NCI-H1048 (cell line): ENCODE data around the gene CTNNA2.

ENCODE experiments used
- DNase-seq: peaks from one replicate; lab custom pipeline; 2025; lab: John Stamatoyannopoulos, UW

CTNNA2 gene

GRCh38 chr2:79713131-79713785 is 200.4 kb downstream of the CTNNA2 start:
- no peak for DNase-seq

GRCh38 chr2:79714283-79714682 is 201.4 kb downstream of the CTNNA2 start:
- no peak for DNase-seq

DNA sequence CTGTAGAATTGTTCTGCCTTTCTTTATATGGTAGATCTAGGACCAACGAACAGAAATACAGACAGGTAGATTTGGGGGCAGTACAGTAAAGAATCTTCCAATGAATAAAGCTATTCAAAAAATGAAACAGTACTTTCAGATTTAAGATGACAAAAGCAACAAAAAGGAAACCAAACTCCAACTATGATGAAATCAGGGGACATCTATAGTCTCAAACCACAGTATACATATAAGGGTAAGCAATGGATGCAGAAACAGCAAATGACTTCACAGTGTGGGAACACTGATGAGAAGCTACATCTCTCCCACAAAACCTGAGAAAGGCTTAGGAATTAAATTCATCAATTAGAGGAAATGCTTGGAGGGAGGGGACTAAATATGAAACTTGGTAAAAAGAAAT is 202.5 kb downstream of the CTNNA2 start:
- no peak for DNase-seq

GRCh38 chr2:79716266-79716665 is 203.4 kb downstream of the CTNNA2 start:
- no peak for DNase-seq

GRCh38 chr2:79717364-79718007 is 204.6 kb downstream of the CTNNA2 start:
- no peak for DNase-seq

- DNase-seq: no peak
Observed at GRCh38 chr2:79721061-79721460, 208.2 kb downstream of the CTNNA2 start.

DNA sequence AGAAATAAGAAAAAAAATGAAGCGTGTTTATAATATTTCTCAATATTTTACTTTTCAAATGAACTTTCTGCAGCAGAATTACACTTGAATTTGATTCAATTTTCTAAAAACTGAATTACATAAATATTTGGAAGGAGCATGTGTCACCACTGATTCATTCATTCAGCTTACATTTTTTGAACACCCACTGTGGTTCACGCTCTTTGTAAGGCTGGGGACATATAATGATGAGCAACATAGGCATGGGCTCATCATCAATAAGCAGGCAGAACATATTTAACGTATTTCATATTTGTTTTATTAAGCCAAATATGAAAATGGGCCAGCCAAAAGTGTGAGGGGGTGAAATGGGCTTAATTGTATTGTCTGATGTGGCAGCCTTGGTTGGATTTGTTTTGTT is 209.1 kb downstream of the CTNNA2 start:
- no peak for DNase-seq

GRCh38 chr2:79723830-79724229 is 211.0 kb downstream of the CTNNA2 start:
- no peak for DNase-seq

GRCh38 chr2:79729532-79729931 is 216.7 kb downstream of the CTNNA2 start:
- no peak for DNase-seq

DNA sequence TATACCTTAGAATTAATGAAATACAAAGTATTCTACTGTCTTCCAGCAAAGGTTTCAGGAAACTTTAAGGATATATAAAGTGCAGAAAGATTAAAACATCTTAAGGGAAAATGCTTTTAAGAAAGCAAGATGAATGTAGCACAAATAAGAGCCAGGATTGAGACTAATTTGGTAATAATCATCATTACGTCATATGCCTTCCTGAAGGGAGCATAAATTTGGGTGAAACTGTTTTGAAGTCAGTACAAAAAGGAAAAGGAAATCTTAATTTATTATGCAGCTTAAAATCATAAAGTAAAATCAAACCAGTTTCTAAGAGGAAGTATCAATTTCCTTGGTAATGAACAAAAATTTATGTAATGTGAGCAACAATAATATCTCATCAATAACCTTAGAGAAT is 221.7 kb downstream of the CTNNA2 start:
- DNase-seq: no peak

GRCh38 chr2:79740879-79741443 is 228.1 kb downstream of the CTNNA2 start:
- DNase-seq: no peak

DNA sequence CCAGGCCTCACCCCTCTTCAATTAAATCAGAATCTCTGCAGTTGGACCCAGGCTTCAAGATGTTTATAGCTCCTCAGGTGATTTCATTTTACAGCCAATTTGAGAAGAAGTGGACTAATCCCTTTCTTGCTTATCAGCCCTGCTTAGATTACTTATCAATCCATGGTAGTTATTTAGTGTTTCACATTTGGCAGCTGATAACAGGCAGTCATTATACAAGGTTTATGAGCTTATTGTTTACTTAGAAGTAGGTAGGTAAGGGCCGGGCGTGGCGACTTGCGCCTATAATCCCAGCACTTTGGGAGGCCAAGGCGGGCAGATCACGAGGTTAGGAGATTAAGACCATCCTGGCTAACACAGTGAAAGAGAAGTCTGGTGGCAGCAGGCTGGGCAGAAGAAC is 237.5 kb downstream of the CTNNA2 start:
- no peak for DNase-seq

GRCh38 chr2:79757526-79757925 is 244.7 kb downstream of the CTNNA2 start:
- no peak for DNase-seq

GRCh38 chr2:79758042-79758441 is 245.2 kb downstream of the CTNNA2 start:
- DNase-seq: no peak

GRCh38 chr2:79758749-79759282 is 246.0 kb downstream of the CTNNA2 start:
- no peak for DNase-seq

DNA sequence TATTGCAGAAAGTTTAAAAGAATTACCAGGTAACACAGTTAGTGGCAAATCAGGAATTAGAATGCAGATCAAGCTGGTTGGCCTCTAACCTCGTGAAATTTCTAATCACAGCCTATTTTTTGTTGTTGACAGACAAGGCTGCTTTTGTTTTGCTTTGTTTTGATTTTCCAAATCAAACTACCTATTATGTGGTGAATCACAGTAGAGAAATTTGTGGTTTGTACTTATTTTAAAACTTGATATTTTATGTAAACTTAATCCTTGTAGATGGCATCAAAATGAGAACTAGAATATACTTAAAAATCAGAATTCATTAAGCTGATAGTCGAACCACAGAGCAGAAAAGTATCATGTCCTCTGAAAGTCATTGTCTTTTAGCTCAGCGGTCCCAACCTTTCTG is 258.1 kb downstream of the CTNNA2 start:
- no peak for DNase-seq

- DNase-seq: no peak
Observed at GRCh38 chr2:79771493-79771892, 258.6 kb downstream of the CTNNA2 start.

DNA sequence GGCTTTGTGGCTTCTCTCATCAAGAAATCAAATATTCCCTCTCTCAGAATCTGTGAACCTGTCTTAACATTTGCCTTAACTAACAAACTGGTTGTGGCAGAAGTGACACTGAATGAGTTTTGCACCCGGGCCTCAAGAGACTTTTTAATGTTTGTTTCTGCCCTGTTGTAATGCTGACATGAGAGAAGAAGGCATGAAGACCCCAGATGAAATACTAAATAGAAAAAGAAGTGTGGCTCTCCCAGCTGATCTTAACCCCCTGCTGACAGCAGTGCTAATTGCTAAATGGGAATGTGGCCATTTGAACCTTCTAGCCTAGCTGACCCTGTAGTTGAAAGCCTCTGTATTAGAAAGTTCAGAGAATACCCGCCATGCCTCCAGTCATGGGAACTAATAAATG is 261.2 kb downstream of the CTNNA2 start:
- no peak for DNase-seq

GRCh38 chr2:79776461-79776860 is 263.6 kb downstream of the CTNNA2 start:
- no peak for DNase-seq

DNA sequence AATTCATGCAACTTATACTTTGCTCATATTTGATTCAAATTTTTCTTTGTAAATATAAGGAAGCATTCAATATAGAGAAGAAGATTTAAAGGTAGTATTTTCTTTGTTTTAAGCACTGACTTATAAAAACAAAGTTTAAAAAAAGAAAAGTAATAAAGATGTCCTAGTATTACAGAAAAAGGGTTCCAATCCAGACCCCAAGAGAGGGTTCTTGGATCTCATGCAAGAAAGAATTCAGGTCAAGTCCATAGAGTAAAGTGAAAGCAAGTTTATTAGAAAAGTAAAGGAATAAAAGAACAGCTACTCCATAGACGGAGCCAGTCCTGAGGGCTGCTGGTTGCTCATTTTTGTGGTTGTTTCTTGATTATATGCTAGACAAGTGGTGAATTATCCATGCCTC is 267.9 kb downstream of the CTNNA2 start:
- DNase-seq: no peak

DNA sequence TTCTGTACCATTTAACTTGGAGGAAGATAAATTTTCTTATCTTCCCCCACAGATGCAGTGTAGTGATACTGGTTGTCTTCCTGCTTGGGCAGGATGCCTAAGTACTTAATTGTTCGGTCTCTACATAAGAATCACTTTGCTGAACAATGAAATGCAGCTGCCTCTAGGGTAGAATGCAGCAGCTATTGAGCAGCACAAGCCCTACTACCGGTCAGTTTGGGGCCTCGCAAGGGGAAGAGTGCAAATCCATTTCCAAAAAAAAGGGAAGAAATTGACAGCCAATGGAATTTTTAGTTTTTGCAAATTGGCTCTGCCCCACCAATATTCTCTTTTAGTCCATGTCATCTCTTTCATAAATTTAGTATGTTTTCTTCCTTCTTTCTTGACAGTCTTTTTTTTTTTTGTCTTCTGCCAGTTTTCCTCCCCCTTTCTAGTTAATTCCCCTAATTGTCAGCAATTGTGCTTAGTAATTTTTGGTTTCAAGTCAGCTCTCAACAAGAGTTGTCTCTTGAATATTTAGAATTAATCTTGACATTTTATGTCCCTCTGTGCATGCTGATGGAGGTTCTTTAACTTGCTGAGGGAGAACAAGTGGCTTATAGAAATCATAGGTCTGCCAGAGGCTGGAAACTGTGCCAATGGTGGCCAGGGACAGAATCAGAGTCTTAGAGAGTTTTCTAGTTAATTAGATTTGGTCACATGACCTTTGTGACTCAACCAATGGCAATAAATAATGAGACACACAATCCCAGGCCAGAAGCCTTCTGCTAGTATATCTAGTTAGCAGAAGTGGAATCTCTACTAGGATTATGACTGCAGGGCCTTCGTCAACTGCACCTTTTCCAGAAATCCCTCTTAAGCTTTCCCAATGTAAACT is 270.0 kb downstream of the CTNNA2 start:
- DNase-seq: no peak

GRCh38 chr2:79788952-79789651 is 276.3 kb downstream of the CTNNA2 start:
- DNase-seq: no peak
